IMR-90 (cell line): ENCODE data around the gene DHRS7B. TPM values are rescaled to one million over a fixed set of nuclear protein-coding genes. Genes with fewer than 3 reads are reported as not detected.

Source experiments
- ATAC-seq: fragments of 200-7000 bp; cut with Tn5 transposase; 2 replicates; pipeline ENCODE4 v1.9.1; 2020; ENCODE audit warnings: low read depth, mild to moderate bottlenecking, moderate library complexity
- BruUV-seq: library from RNA; stranded (reverse); fragments of 400-500 nt; replicated peaks from 2 replicates; lab custom pipeline; 2021; lab: Mats Ljungman, UMichigan
- CTCF ChIA-PET: fragments of 300-600 bp; formaldehyde crosslinking; extraction: SDS; loops from one replicate; lab custom pipeline; 2021; ENCODE audit warnings: antibody characterized with exemption; lab: Yijun Ruan, JAX
- POLR2A ChIA-PET: fragments of 300-600 bp; sonication (Branson Sonifier 250); formaldehyde crosslinking; loops from one replicate; lab custom pipeline; 2022; ENCODE audit warnings: antibody characterized with exemption; ENCODE audit not compliant: unreplicated experiment; lab: Charles Lee
- DNase-seq: peaks from one replicate; pipeline ENCODE4 v3.0.0; 2013
- H2AFZ ChIP-seq: replicated peaks from 2 replicates; pipeline ENCODE3; 2013; ENCODE audit warnings: low read length, mild to moderate bottlenecking; ENCODE audit not compliant: poor library complexity
- H2AK5ac ChIP-seq: 2 replicates; pipeline ENCODE4 v1.6.1; 2013; ENCODE audit warnings: low read depth, low read length, inconsistent platforms
- H2AK9ac ChIP-seq: replicated peaks from 2 replicates; pipeline ENCODE3; 2013; ENCODE audit warnings: mild to moderate bottlenecking, low read depth, low read length, moderate library complexity; ENCODE audit not compliant: poor library complexity
- H2BK120ac ChIP-seq: 2 replicates; pipeline ENCODE4 v1.6.1; 2013; ENCODE audit warnings: low read depth, low read length, inconsistent platforms
- H2BK15ac ChIP-seq: 3 replicates; pipeline ENCODE4 v1.6.1; 2013; ENCODE audit warnings: low read depth, low read length, inconsistent platforms
- H2BK20ac ChIP-seq: 2 replicates; pipeline ENCODE4 v1.6.1; 2013; ENCODE audit warnings: low read depth, mild to moderate bottlenecking, inconsistent platforms, low read length, moderate library complexity
- H2BK5ac ChIP-seq: 2 replicates; pipeline ENCODE4 v1.6.1; 2013; ENCODE audit warnings: mild to moderate bottlenecking, low read depth, low read length, inconsistent platforms; ENCODE audit not compliant: poor library complexity, severe bottlenecking
- H3K14ac ChIP-seq: replicated peaks from 2 replicates; pipeline ENCODE4 v1.6.1; 2013; ENCODE audit warnings: low read depth, low read length, inconsistent platforms
- H3K18ac ChIP-seq: 2 replicates; pipeline ENCODE4 v1.6.1; 2013; ENCODE audit warnings: low read depth, low read length, control low read depth
- H3K23ac ChIP-seq: 2 replicates; pipeline ENCODE4 v1.6.1; 2013; ENCODE audit warnings: low read depth, low read length, inconsistent platforms
- H3K27ac ChIP-seq: 2 replicates; pipeline ENCODE4 v1.5.1; 2013; ENCODE audit warnings: mild to moderate bottlenecking, control low read depth, low read length; ENCODE audit not compliant: insufficient read depth
- H3K27me3 ChIP-seq: 2 replicates; pipeline ENCODE4 v1.6.1; 2013; ENCODE audit warnings: low read length; ENCODE audit not compliant: control insufficient read depth, insufficient read depth
- H3K36me3 ChIP-seq: 2 replicates; pipeline ENCODE4 v1.6.1; 2013; ENCODE audit warnings: low read length, mixed read lengths; ENCODE audit not compliant: control insufficient read depth, insufficient read depth
- H3K4ac ChIP-seq: 2 replicates; pipeline ENCODE4 v1.6.1; 2013; ENCODE audit warnings: low read depth, low read length, inconsistent platforms
- H3K4me1 ChIP-seq: 2 replicates; pipeline ENCODE4 v1.6.1; 2013; ENCODE audit warnings: low read length, mixed read lengths; ENCODE audit not compliant: control insufficient read depth, insufficient read depth
- H3K4me2 ChIP-seq: 2 replicates; pipeline ENCODE4 v1.6.1; 2013; ENCODE audit warnings: low read depth, mild to moderate bottlenecking, control low read depth, low read length, moderate library complexity
- H3K4me3 ChIP-seq: 2 replicates; pipeline ENCODE4 v1.5.1; 2013; ENCODE audit warnings: low read depth, mild to moderate bottlenecking, control low read depth, low read length, moderate library complexity; ENCODE audit not compliant: insufficient read depth
- H3K56ac ChIP-seq: 2 replicates; pipeline ENCODE4 v1.6.1; 2013; ENCODE audit warnings: low read length, inconsistent platforms; ENCODE audit not compliant: insufficient read depth; ENCODE audit errors: extremely low read depth
- H3K79me1 ChIP-seq, 2 experiments: 2 replicates each; pipeline ENCODE4 v1.6.1; 2013; ENCODE audit warnings: low read length in 2 of 2, inconsistent platforms in 1 of 2, low read depth in 1 of 2
- H3K9ac ChIP-seq: 2 replicates; pipeline ENCODE4 v1.6.1; 2013; ENCODE audit warnings: low read depth, low read length, control low read depth
- H3K9me1 ChIP-seq: 2 replicates; pipeline ENCODE4 v1.6.1; 2013; ENCODE audit warnings: low read length, inconsistent platforms; ENCODE audit not compliant: insufficient read depth
- H3K9me3 ChIP-seq: 2 replicates; pipeline ENCODE4 v1.6.1; 2013; ENCODE audit warnings: low read length; ENCODE audit not compliant: control insufficient read depth, insufficient read depth
- H4K20me1 ChIP-seq: 2 replicates; pipeline ENCODE4 v1.6.1; 2013; ENCODE audit warnings: low read length, inconsistent platforms; ENCODE audit not compliant: insufficient read depth
- H4K5ac ChIP-seq: 2 replicates; pipeline ENCODE4 v1.6.1; 2013; ENCODE audit warnings: mild to moderate bottlenecking, low read depth, low read length, control low read depth
- H4K8ac ChIP-seq, 2 experiments: 2 replicates each; pipeline ENCODE4 v1.6.1; 2013; ENCODE audit warnings: low read depth in 2 of 2, low read length in 2 of 2, control low read depth in 1 of 2, inconsistent platforms in 1 of 2
- H4K91ac ChIP-seq: 2 replicates; pipeline ENCODE4 v1.6.1; 2013; ENCODE audit warnings: low read depth, low read length, inconsistent platforms; ENCODE audit not compliant: insufficient read depth
- BHLHE40 ChIP-seq: fragments of 150-350 bp; IDR thresholded peaks from 2 replicates; pipeline ENCODE4 v1.6.1; 2016; ENCODE audit warnings: mild to moderate bottlenecking, low read depth, low read length
- CHD1 ChIP-seq: IDR thresholded peaks from 2 replicates; pipeline ENCODE4 v1.6.1; 2012; ENCODE audit warnings: low read depth, low read length, improper control_type of control experiment
- NFE2L2 ChIP-seq: fragments of 150-350 bp; IDR thresholded peaks from 2 replicates; pipeline ENCODE4 v1.6.1; 2016; ENCODE audit warnings: low read depth, mild to moderate bottlenecking, low read length
- WGBS, 2 experiments: methylation state at CpG; one replicate each; pipeline versions ENCODE4 v1.1.5 to v1.1.7; 2013; ENCODE audit warnings: missing lambda C conversion rate in 2 of 2; ENCODE audit not compliant: insufficient read length in 1 of 2; ENCODE audit errors: extremely low coverage in 2 of 2; 5-methylcytosine and 5-hydroxymethylcytosine counted together
- dilution Hi-C: fragments of 300-500 bp; cut with HindIII; formaldehyde crosslinking; loops from one replicate; pipeline ENCODE4 v1.14.3; 2018; ENCODE audit warnings: low sequenced_read_pairs; ENCODE audit not compliant: unreplicated experiment
- in situ Hi-C: fragments of 300-500 bp; cut with MboI; formaldehyde crosslinking; loops from 3 replicates; pipeline ENCODE4 v1.14.3; 2019; ENCODE audit warnings: low sequenced_read_pairs, inconsistent platforms, mixed read lengths
- intact Hi-C: fragments of 100-400 bp; cut with micrococcal nuclease; formaldehyde crosslinking; loops from 2 replicates; pipeline ENCODE4 v1.10.0; 2022
- polyA plus RNA-seq, 3 experiments: library from polyadenylated mRNA; depleted of rRNA; stranded (reverse); fragments of >200 nt; gene quantifications; 2 replicates each; pipeline ENCODE4 v1.2.3, GENCODE V29; 2012; ENCODE audit warnings: low replicate concordance in 1 of 3
- total RNA-seq: library from RNA; depleted of rRNA; stranded (reverse); fragments of >200 nt; gene quantifications from 2 replicates; pipeline ENCODE4 v1.2.3, GENCODE V29; 2012
- TF ChIP-seq, protein P1 (sequence below): fragments of 150-350 bp; IDR thresholded peaks from 2 replicates; pipeline ENCODE4 v1.6.1; 2017; ENCODE audit warnings: mild to moderate bottlenecking, antibody characterized with exemption, low read length, low read depth
- TF ChIP-seq, protein P2 (sequence below): conservative IDR thresholded peaks from 2 replicates; pipeline ENCODE4 v1.5.1; 2012; ENCODE audit warnings: mild to moderate bottlenecking, low read depth, low read length, improper control_type of control experiment

DHRS7B gene
- total and polyA plus RNA-seq, 2 of the 4 experiments (the other 2 are of a cell fraction) = 24.4 to 34.4 TPM

DNA sequence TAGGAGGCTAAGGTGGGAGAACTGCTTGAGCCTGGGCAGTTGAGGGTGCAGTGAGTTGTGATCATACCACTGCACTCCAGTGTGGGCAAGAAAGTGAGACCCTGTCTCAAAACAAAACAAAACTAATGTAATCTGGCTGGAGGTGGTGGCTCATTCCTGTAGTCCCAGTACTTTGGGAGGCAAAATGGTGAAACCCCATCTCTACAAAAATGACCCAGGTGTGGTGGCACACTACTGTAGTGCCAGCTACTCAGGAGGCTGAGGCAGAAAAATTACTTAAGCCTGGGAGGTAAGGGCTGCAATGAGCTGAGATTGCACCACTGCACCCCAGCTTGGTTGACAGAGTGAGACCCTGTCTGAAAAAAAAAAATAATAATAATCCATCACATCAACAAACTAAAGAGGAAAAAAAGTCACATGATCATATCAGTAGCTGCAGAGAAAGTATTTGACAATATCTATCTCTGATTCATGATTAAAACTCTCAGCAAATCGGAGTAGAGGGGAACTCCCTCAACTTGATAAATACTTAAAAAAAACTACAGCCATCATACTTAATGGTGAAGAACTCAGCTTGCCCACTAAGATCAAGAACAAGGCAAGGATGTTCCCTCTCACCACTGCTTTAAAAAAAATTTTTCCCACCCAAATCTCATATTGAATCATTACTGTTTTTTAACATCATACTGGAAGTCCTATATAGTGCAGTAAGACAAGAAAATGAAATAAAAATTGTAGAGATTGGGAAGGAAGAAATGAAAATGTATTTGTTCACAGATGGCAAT, 31.0 kb downstream of the DHRS7B start:
- Histone ChIP-seq H3K27ac (no peak overlapping the region), H3K27me3 (no peaks in the 10 kb centered on the region), H4K8ac (no peak overlapping the region), H2BK15ac (no peak overlapping the region), H3K9ac (no peak overlapping the region), H3K4ac (no peak overlapping the region), H2AK5ac (no peak overlapping the region), H3K4me1 (peaks cover 7% of the 10 kb centered on the region), H3K56ac (no peak overlapping the region), H2AK9ac (no peak overlapping the region), H3K79me1 (no peaks in the 10 kb centered on the region; a peak in 1 of 4 replicates), H2BK20ac (no peak overlapping the region), H4K5ac (no peak overlapping the region), H2BK5ac (no peak overlapping the region), H3K18ac (no peak overlapping the region), H3K14ac (no peak overlapping the region), H3K9me3 (no peaks in the 10 kb centered on the region), H3K4me3 (no peak overlapping the region), H3K36me3 (no peaks in the 10 kb centered on the region), H2AFZ (no peak overlapping the region), H3K23ac (no peak overlapping the region), H3K4me2 (no peak overlapping the region), H4K91ac (no peak overlapping the region), H3K9me1 (peaks cover 2% of the 10 kb centered on the region; the same call in 1 of the 2 replicates), H4K20me1 (no peaks in the 10 kb centered on the region; the same call in 1 of the 2 replicates), H2BK120ac (no peak overlapping the region)
- no peak for DNase-seq
- in situ Hi-C loops (no loop called here), intact Hi-C loops (no loop called here), dilution Hi-C loops (no loop called here)
- 100% methylated on average over 1 of the region's 1 CpG; no CpG with 5 or more reads in 1 of the 2 experiments for WGBS, 2 experiments
- BruUV-seq = no TSS peak
- CTCF ChIA-PET = interaction anchor here (0.6 kb wide), 1 partner anchor 25 kb away, joined by 5 read pairs; no protein-coding TSS in a partner anchor
- no peak for ATAC-seq
- TF ChIP-seq BHLHE40 = no peak
- TF ChIP-seq, protein P1, sequence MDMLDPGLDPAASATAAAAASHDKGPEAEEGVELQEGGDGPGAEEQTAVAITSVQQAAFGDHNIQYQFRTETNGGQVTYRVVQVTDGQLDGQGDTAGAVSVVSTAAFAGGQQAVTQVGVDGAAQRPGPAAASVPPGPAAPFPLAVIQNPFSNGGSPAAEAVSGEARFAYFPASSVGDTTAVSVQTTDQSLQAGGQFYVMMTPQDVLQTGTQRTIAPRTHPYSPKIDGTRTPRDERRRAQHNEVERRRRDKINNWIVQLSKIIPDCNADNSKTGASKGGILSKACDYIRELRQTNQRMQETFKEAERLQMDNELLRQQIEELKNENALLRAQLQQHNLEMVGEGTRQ = no peak
- no peak for TF ChIP-seq CHD1
- no peak for TF ChIP-seq NFE2L2
- TF ChIP-seq, protein P2, sequence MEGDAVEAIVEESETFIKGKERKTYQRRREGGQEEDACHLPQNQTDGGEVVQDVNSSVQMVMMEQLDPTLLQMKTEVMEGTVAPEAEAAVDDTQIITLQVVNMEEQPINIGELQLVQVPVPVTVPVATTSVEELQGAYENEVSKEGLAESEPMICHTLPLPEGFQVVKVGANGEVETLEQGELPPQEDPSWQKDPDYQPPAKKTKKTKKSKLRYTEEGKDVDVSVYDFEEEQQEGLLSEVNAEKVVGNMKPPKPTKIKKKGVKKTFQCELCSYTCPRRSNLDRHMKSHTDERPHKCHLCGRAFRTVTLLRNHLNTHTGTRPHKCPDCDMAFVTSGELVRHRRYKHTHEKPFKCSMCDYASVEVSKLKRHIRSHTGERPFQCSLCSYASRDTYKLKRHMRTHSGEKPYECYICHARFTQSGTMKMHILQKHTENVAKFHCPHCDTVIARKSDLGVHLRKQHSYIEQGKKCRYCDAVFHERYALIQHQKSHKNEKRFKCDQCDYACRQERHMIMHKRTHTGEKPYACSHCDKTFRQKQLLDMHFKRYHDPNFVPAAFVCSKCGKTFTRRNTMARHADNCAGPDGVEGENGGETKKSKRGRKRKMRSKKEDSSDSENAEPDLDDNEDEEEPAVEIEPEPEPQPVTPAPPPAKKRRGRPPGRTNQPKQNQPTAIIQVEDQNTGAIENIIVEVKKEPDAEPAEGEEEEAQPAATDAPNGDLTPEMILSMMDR = no peak
- POLR2A ChIA-PET = no interaction called here
